Trophoblast cell (in vitro differentiated cells and primary cell): ENCODE results near the gene IPCEF1.
"Not testable (repeated sequence)": the region's sequence is repeated elsewhere in the genome, so short reads cannot be mapped to it uniquely, and the experiment has no call there.

Experiments used
- DNase-seq, 2 donors: peaks; one replicate each; pipeline ENCODE4 v3.0.0-alpha.2; 2016
- H2AFZ ChIP-seq: 2 replicates; pipeline ENCODE4 v1.6.1; 2013; ENCODE audit warnings: low read length, moderate library complexity, mild to moderate bottlenecking; ENCODE audit not compliant: insufficient read depth, poor library complexity
- H2AK5ac ChIP-seq: 2 replicates; pipeline ENCODE4 v1.6.1; 2013; ENCODE audit warnings: mild to moderate bottlenecking, low read length
- H2BK120ac ChIP-seq: 2 replicates; pipeline ENCODE4 v1.6.1; 2013; ENCODE audit warnings: low read length, mild to moderate bottlenecking, moderate library complexity; ENCODE audit not compliant: insufficient read depth, poor library complexity
- H2BK12ac ChIP-seq: 2 replicates; pipeline ENCODE4 v1.6.1; 2013; ENCODE audit warnings: mild to moderate bottlenecking, low read length, moderate library complexity
- H2BK5ac ChIP-seq: 2 replicates; pipeline ENCODE4 v1.6.1; 2013; ENCODE audit warnings: low read length, low read depth, moderate library complexity, mild to moderate bottlenecking; ENCODE audit not compliant: poor library complexity
- H3K14ac ChIP-seq: 2 replicates; pipeline ENCODE4 v1.6.1; 2013; ENCODE audit warnings: mild to moderate bottlenecking, low read length
- H3K18ac ChIP-seq: 2 replicates; pipeline ENCODE4 v1.6.1; 2013; ENCODE audit warnings: mild to moderate bottlenecking, low read length
- H3K23ac ChIP-seq: 2 replicates; pipeline ENCODE4 v1.6.1; 2013; ENCODE audit warnings: low read length
- H3K27ac ChIP-seq: 2 replicates; pipeline ENCODE4 v1.5.1; 2013; ENCODE audit warnings: low read depth, mild to moderate bottlenecking, inconsistent platforms, low read length, moderate library complexity
- H3K27me3 ChIP-seq: 2 replicates; pipeline ENCODE4 v1.6.1; 2013; ENCODE audit warnings: inconsistent platforms, mild to moderate bottlenecking, low read length, moderate library complexity; ENCODE audit not compliant: insufficient read depth
- H3K36me3 ChIP-seq, 2 experiments: 1 replicate in 1 of 2; 2 replicates in 1 of 2; pipeline ENCODE4 v1.6.1; 2013; ENCODE audit warnings: low read length in 2 of 2, mild to moderate bottlenecking in 2 of 2, moderate library complexity in 1 of 2; ENCODE audit not compliant: insufficient read depth in 2 of 2, control insufficient read depth in 1 of 2
- H3K4ac ChIP-seq: 2 replicates; pipeline ENCODE4 v1.6.1; 2013; ENCODE audit warnings: low read depth, mild to moderate bottlenecking, low read length, moderate library complexity
- H3K4me1 ChIP-seq, 2 experiments: 1 replicate in 1 of 2; 2 replicates in 1 of 2; pipeline ENCODE4 v1.6.1; 2013; ENCODE audit warnings: low read length in 2 of 2, mild to moderate bottlenecking in 2 of 2, moderate library complexity in 1 of 2; ENCODE audit not compliant: insufficient read depth in 2 of 2, control insufficient read depth in 1 of 2
- H3K4me2 ChIP-seq: 2 replicates; pipeline ENCODE4 v1.6.1; 2013; ENCODE audit warnings: inconsistent platforms, mild to moderate bottlenecking, low read length, moderate library complexity
- H3K4me3 ChIP-seq: 2 replicates; pipeline ENCODE4 v1.5.1; 2013; ENCODE audit warnings: mild to moderate bottlenecking, low read depth, low read length, inconsistent platforms
- H3K79me1 ChIP-seq: one replicate; pipeline ENCODE4 v1.6.1; 2013; ENCODE audit warnings: low read length
- H3K79me2 ChIP-seq: 2 replicates; pipeline ENCODE4 v1.6.1; 2013; ENCODE audit warnings: low read length, mild to moderate bottlenecking; ENCODE audit not compliant: control insufficient read depth, insufficient read depth, poor library complexity
- H3K9ac ChIP-seq: 2 replicates; pipeline ENCODE4 v1.6.1; 2013; ENCODE audit warnings: mild to moderate bottlenecking, low read length
- H3K9me3 ChIP-seq: 2 replicates; pipeline ENCODE4 v1.6.1; 2013; ENCODE audit warnings: low read depth, mild to moderate bottlenecking, control low read depth, inconsistent platforms, low read length; ENCODE audit not compliant: insufficient read depth
- H4K12ac ChIP-seq: 2 replicates; pipeline ENCODE4 v1.6.1; 2013; ENCODE audit warnings: low read depth, mild to moderate bottlenecking, low read length, moderate library complexity
- H4K8ac ChIP-seq: 2 replicates; pipeline ENCODE4 v1.6.1; 2013; ENCODE audit warnings: low read depth, mild to moderate bottlenecking, low read length, moderate library complexity
- H4K91ac ChIP-seq: one replicate; pipeline ENCODE4 v1.6.1; 2013; ENCODE audit warnings: low read depth, mild to moderate bottlenecking, low read length, moderate library complexity
- WGBS: extraction: QIAGEN DNeasy Blood & Tissue Kit; methylation state at CpG from one replicate; pipeline ENCODE4 v1.1.7; 2013; ENCODE audit warnings: missing lambda C conversion rate; ENCODE audit not compliant: insufficient read length, insufficient coverage; ENCODE audit errors: extremely low coverage; 5-methylcytosine and 5-hydroxymethylcytosine counted together

IPCEF1 gene

DNA sequence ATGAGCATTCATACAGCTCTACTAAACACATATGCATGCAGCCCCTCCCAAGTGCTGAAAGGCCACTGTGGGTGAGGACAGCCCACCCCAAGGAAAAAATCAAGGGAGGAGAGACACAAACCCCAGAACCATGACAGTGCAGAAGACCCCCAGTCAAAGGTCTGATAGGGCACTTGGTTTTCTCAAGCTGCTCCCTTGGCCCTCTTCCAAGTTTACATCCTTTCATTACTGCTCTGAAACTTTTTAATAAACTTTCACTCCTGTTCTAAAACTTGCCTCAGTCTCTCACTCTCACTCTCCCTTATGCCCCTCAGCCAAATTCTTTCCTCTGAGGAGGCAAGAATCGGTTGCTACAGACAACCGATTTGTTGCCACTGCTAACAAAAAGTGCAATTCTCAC, 24.9 kb downstream of the IPCEF1 start:
- Histone ChIP-seq H3K4me3 (no peak overlapping the region), H4K91ac (no peak overlapping the region), H3K9me3 (no peaks in the 10 kb centered on the region), H2AFZ (no peak overlapping the region), H4K12ac (no peak overlapping the region), H3K4ac (no peak overlapping the region), H3K18ac (no peak overlapping the region), H2BK120ac (no peak overlapping the region), H2BK12ac (no peak overlapping the region), H3K79me2 (no peaks in the 10 kb centered on the region), H2BK5ac (no peak overlapping the region), H3K4me1 (no peaks in the 10 kb centered on the region), H3K4me2 (no peak overlapping the region), H3K79me1 (no peaks in the 10 kb centered on the region), H3K27me3 (no peaks in the 10 kb centered on the region), H3K23ac (no peak overlapping the region), H4K8ac (no peak overlapping the region), H3K36me3 (no peaks in the 10 kb centered on the region), H3K14ac (no peak overlapping the region), H3K27ac (no peak overlapping the region), H3K9ac (no peak overlapping the region), H2AK5ac (no peak overlapping the region)
- no peak for DNase-seq
- WGBS = no CpG with 5 or more reads among the region's 2 CpGs

DNA sequence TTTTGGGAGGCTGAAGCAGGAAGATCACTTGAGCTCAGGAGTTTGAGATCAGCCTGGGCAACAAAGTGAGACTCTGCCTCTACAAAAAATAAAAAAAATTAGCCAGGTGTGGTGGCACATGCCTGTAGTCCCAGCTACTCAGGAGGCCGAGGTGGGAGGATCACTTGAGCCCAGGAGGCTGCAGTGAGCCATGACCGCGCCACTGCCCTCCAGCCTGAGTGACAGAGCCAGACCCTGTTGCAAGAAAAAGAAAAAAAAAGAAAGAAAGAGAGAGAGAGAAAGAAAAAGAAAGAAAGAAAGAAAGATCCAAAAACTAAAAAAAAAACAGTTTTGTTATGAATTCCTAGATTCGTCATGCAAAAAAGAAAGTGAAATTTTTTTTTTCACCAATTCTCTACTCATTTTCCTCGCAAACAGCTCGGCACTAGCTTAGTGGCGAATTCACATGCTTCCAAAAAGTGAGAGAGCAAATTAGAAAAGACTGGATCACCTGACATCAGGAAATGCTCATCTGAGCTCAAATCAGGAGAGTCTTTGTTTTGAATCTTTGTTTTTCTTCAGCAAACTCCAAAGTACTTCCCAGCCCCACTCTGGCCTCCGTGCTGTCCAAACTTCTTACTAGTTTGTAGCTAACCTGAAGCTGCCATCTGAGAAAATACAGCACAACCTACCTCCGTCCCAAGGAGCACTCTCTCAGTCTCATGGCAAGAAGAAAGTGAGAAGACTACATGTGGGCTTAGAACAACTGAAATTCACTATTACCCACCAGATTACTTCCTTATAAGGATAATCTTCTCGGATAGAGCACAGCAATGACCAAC, 27.0 kb downstream of the IPCEF1 start:
- WGBS = no CpG with 5 or more reads among the region's 10 CpGs
- Histone ChIP-seq H2BK12ac (no peak overlapping the region), H3K23ac (no peak overlapping the region), H3K4ac (no peak overlapping the region), H3K14ac (no peak overlapping the region), H2BK120ac (no peak overlapping the region), H3K27ac (no peak overlapping the region), H4K91ac (no peak overlapping the region), H3K18ac (no peak overlapping the region), H3K36me3 (no peaks in the 10 kb centered on the region), H2AFZ (no peak overlapping the region), H3K4me2 (no peak overlapping the region), H3K27me3 (no peaks in the 10 kb centered on the region), H2BK5ac (no peak overlapping the region), H3K9ac (no peak overlapping the region), H3K79me2 (no peaks in the 10 kb centered on the region), H3K4me3 (no peak overlapping the region), H3K79me1 (no peaks in the 10 kb centered on the region), H3K4me1 (no peaks in the 10 kb centered on the region), H4K8ac (peak overlapping the region; percentile 28), H4K12ac (no peak overlapping the region), H2AK5ac (no peak overlapping the region), H3K9me3 (no peaks in the 10 kb centered on the region)
- no peak for DNase-seq

DNA sequence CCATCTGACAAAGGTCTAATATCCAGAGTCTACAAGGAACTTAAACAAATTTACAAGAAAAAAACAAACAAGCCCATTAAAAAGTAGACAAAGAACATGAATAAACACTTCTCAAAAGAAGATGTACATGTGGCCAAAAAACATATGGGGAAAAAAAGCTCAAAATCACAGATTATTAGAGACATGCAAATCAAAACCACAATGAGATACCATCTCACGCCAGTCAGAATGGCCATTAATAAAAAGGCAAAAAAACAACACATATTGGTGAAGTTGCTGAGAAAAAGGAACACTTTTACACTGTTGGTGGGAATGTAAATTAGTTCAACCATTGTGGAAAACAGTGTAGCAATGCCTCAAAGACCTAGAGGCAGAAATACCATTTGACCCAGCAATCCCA, 29.3 kb downstream of the IPCEF1 start:
- not testable (repeated sequence) for H3K27me3 ChIP-seq

DNA sequence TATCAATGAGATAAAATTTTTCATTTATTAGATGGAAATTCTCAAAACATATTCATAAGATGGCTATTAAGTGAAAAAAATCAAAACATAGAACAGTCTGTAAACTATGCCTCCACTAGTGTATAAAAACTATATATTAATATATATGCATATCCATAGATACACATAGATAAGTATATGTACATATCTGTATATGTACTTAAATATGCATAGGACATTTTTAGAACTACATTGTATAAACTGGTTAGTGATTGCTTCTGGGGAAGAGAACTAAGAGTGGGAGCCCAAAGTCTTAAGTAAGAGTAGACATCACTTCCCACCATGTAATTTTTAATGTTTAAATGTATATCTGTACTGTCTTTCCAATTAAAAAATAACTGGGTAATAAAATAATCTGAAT, 31.5 kb downstream of the IPCEF1 start:
- H4K12ac ChIP-seq = no peak overlapping the region

More for the DNA sequence above, 29.3 kb downstream of the IPCEF1 start:
- not testable (repeated sequence) for H3K9ac ChIP-seq, H3K4me2 ChIP-seq, H4K91ac ChIP-seq, DNase-seq, H3K4me3 ChIP-seq, H3K9me3 ChIP-seq, H2BK120ac ChIP-seq, H3K4ac ChIP-seq, H2AFZ ChIP-seq, H2BK12ac ChIP-seq, H2AK5ac ChIP-seq, H3K18ac ChIP-seq, H3K4me1 ChIP-seq, H3K36me3 ChIP-seq, H3K79me2 ChIP-seq, H2BK5ac ChIP-seq, H3K27ac ChIP-seq, H3K23ac ChIP-seq, H3K14ac ChIP-seq, H4K12ac ChIP-seq, H4K8ac ChIP-seq, H3K79me1 ChIP-seq
- no CpG with 5 or more reads among the region's 1 CpG for WGBS

More for the DNA sequence above, 31.5 kb downstream of the IPCEF1 start:
- no peak for DNase-seq
- Histone ChIP-seq H2AK5ac (no peak overlapping the region), H3K36me3 (no peaks in the 10 kb centered on the region), H3K79me1 (no peaks in the 10 kb centered on the region), H3K23ac (no peak overlapping the region), H2BK12ac (no peak overlapping the region), H3K9me3 (no peaks in the 10 kb centered on the region), H3K4me1 (no peaks in the 10 kb centered on the region), H3K14ac (no peak overlapping the region), H4K8ac (no peak overlapping the region), H3K4me3 (no peak overlapping the region), H3K27me3 (no peaks in the 10 kb centered on the region), H3K4ac (no peak overlapping the region), H2BK5ac (no peak overlapping the region), H2BK120ac (no peak overlapping the region), H3K4me2 (no peak overlapping the region), H3K18ac (no peak overlapping the region), H4K91ac (no peak overlapping the region), H2AFZ (no peak overlapping the region), H3K79me2 (no peaks in the 10 kb centered on the region), H3K27ac (no peak overlapping the region), H3K9ac (no peak overlapping the region)
